A549 (cell line): ENCODE data around the gene USP6NL. TPM values are rescaled to one million over a fixed set of nuclear protein-coding genes. Genes with fewer than 3 reads are reported as not detected.
A peak's percentile ranks its signal among the peaks of the same experiment; 100 is the strongest.
"Not testable (repeated sequence)": the region's sequence is repeated elsewhere in the genome, so short reads cannot be mapped to it uniquely, and the experiment has no call there.

Experiments used
- ATAC-seq, 2 experiments: fragments of 200-7000 bp in 1 of 2; fragments of >200 bp in 1 of 2; cut with Nextera tagmentation in 1 of 2; cut with Tn5 transposase in 1 of 2; 3 replicates each; pipeline versions ENCODE4 v1.8.0 to v1.9.1; 2018 to 2020; ENCODE audit warnings: mild to moderate bottlenecking in 1 of 2, moderate library complexity in 1 of 2
- CTCF ChIA-PET: fragments of 300-600 bp; sonication (Branson Sonifier 250); formaldehyde crosslinking; extraction: SDS; loops from one replicate; lab custom pipeline; 2021; ENCODE audit warnings: antibody characterized with exemption, inconsistent platforms; lab: Yijun Ruan, JAX
- POLR2A ChIA-PET: fragments of 350-600 bp; formaldehyde crosslinking; extraction: SDS; loops from one replicate; lab custom pipeline; 2021; ENCODE audit warnings: antibody characterized with exemption, inconsistent platforms; lab: Yijun Ruan, JAX
- DNase-seq, 2 experiments: peaks; one replicate each; pipeline versions ENCODE4 v3.0.0 to v3.0.0-alpha.2; 2011 to 2016; ENCODE audit warnings: low read depth in 1 of 2, low spot score in 1 of 2
- FAIRE-seq: peaks from 2 replicates; lab custom pipeline; 2011; peaks lifted over from hg19 to GRCh38; lab: Jason Lieb, UNC
- H3K27ac ChIP-seq, 2 experiments: fragments of >200 bp; sonication (Bioruptor Twin); formaldehyde crosslinking; 3 replicates each; pipeline ENCODE4 v1.5.1; 2016 to 2017
- H3K4me1 ChIP-seq: fragments of >200 bp; sonication (Bioruptor Twin); formaldehyde crosslinking; 3 replicates; pipeline ENCODE4 v1.6.1; 2016
- H3K4me2 ChIP-seq: fragments of >200 bp; sonication (Bioruptor Twin); formaldehyde crosslinking; 3 replicates; pipeline ENCODE4 v1.6.1; 2016
- H3K4me3 ChIP-seq: fragments of >200 bp; sonication (Bioruptor Twin); formaldehyde crosslinking; 3 replicates; pipeline ENCODE4 v1.5.1; 2016
- H3K9me3 ChIP-seq: fragments of >200 bp; sonication (Bioruptor Twin); formaldehyde crosslinking; 3 replicates; pipeline ENCODE4 v1.6.1; 2016
- CBX8 ChIP-seq: fragments of 200-600 bp; sonication (generic); IDR thresholded peaks from 2 replicates; pipeline ENCODE4 v1.6.1; 2016
- E2F6 ChIP-seq: IDR thresholded peaks from 2 replicates; pipeline ENCODE4 v1.6.1; 2012; ENCODE audit warnings: low read depth, borderline replicate concordance
- EHF ChIP-seq: fragments of 250-450 bp; sonication (Bioruptor Pico); IDR thresholded peaks from 2 replicates; pipeline ENCODE4 v1.5.0; 2020; ENCODE audit warnings: mild to moderate bottlenecking
- EHMT2 ChIP-seq: fragments of 200-600 bp; sonication (generic); IDR thresholded peaks from 2 replicates; pipeline ENCODE4 v1.6.1; 2016; ENCODE audit warnings: antibody characterized with exemption, low read depth, mild to moderate bottlenecking, moderate library complexity
- FOSL2 ChIP-seq, 2 experiments: fragments of 450-650 bp in 1 of 2; fragments of >200 bp in 1 of 2; sonication (Bioruptor Twin) in 1 of 2; formaldehyde crosslinking; IDR thresholded peaks; 2 replicates each; pipeline versions ENCODE4 v1.5.0 to v1.6.1; 2016 to 2020; ENCODE audit warnings: mild to moderate bottlenecking in 1 of 2, moderate library complexity in 1 of 2
- HEYL ChIP-seq: fragments of 250-450 bp; sonication (Bioruptor Pico); IDR thresholded peaks from 2 replicates; pipeline ENCODE4 v1.8.0; 2021; ENCODE audit warnings: mild to moderate bottlenecking, moderate library complexity
- HOXA7 ChIP-seq: fragments of 250-450 bp; sonication (Bioruptor Pico); IDR thresholded peaks from 2 replicates; pipeline ENCODE4 v1.5.0; 2020; ENCODE audit warnings: mild to moderate bottlenecking, moderate library complexity
- KDM1A ChIP-seq: fragments of 200-600 bp; sonication (generic); IDR thresholded peaks from 2 replicates; pipeline ENCODE4 v1.6.1; 2016; ENCODE audit warnings: low read depth, mild to moderate bottlenecking
- MAZ ChIP-seq: fragments of 150-350 bp; IDR thresholded peaks from 2 replicates; pipeline ENCODE4 v1.6.1; 2014; ENCODE audit warnings: antibody characterized with exemption, low read depth, low read length, borderline replicate concordance
- NPAS2 ChIP-seq: fragments of 250-450 bp; sonication (Bioruptor Pico); IDR thresholded peaks from 2 replicates; pipeline ENCODE4 v1.8.0; 2022; ENCODE audit warnings: mild to moderate bottlenecking, moderate library complexity, borderline replicate concordance
- NR3C1 ChIP-seq: fragments of >200 bp; sonication (Bioruptor Twin); formaldehyde crosslinking; IDR thresholded peaks from 3 replicates; pipeline ENCODE4 v1.6.1; 2017
- POLR2AphosphoS2 ChIP-seq: conservative IDR thresholded peaks from 2 replicates; pipeline ENCODE4 v1.6.1; 2012; ENCODE audit warnings: low read length, improper control_type of control experiment, inconsistent platforms
- RARB ChIP-seq: fragments of 250-450 bp; sonication (Bioruptor Pico); IDR thresholded peaks from 2 replicates; pipeline ENCODE4 v1.8.0; 2021; ENCODE audit warnings: mild to moderate bottlenecking, moderate library complexity
- RFX5 ChIP-seq: fragments of 450-650 bp; IDR thresholded peaks from 2 replicates; pipeline ENCODE4 v1.7.1; 2014; ENCODE audit warnings: antibody characterized with exemption, mild to moderate bottlenecking, moderate library complexity
- RNF2 ChIP-seq: fragments of 200-600 bp; sonication (generic); IDR thresholded peaks from 2 replicates; pipeline ENCODE4 v1.6.1; 2016; ENCODE audit warnings: low read depth, mild to moderate bottlenecking, antibody characterized with exemption, moderate library complexity, borderline replicate concordance
- SREBF2 ChIP-seq: fragments of 450-650 bp; IDR thresholded peaks from 2 replicates; pipeline ENCODE4 v1.6.1; 2014; ENCODE audit warnings: mild to moderate bottlenecking, moderate library complexity
- USF2 ChIP-seq: fragments of 450-650 bp; IDR thresholded peaks from 2 replicates; pipeline ENCODE4 v1.6.1; 2014; ENCODE audit warnings: antibody characterized with exemption
- ZC3H11A ChIP-seq: fragments of 450-650 bp; IDR thresholded peaks from 2 replicates; pipeline ENCODE4 v1.6.1; 2014; ENCODE audit warnings: antibody characterized with exemption, mild to moderate bottlenecking
- ZFP36 ChIP-seq: fragments of 450-650 bp; IDR thresholded peaks from 2 replicates; pipeline ENCODE4 v1.6.1; 2014; ENCODE audit warnings: borderline replicate concordance; ENCODE audit not compliant: partially characterized antibody
- ZNF302 ChIP-seq: fragments of 250-450 bp; sonication (Bioruptor Pico); IDR thresholded peaks from 2 replicates; pipeline ENCODE4 v1.9.0; 2021; ENCODE audit warnings: inconsistent platforms, mild to moderate bottlenecking, moderate library complexity
- WGBS: methylation state at CpG from one replicate; pipeline ENCODE4 v1.1.6; 2017; ENCODE audit errors: missing lambda C conversion rate; 5-methylcytosine and 5-hydroxymethylcytosine counted together
- polyA plus RNA-seq, 4 experiments: library from polyadenylated mRNA; depleted of rRNA in 3 of 4; stranded (reverse); fragments of >200 nt; fragmentation: RNase III in 1 of 4; extraction: RNeasy Plus Mini Kit Qiagen cat#74134 plus additional on column Dnase treatment in 1 of 4; gene quantifications; 2 replicates in 3 of 4; 3 replicates in 1 of 4; pipeline ENCODE4 v1.2.3, GENCODE V29; 2011 to 2017

USP6NL gene
- polyA plus RNA-seq, 2 of the 4 experiments (the other 2 are of a cell fraction) = 10.6 to 18.2 TPM

- CTCF ChIA-PET = interaction anchor here (1.2 kb wide), 1 partner anchor 25 kb away, joined by 3 read pairs; no protein-coding TSS in a partner anchor
- FAIRE-seq (no peak), DNase-seq (no peak)
These were observed 20.6 kb upstream of the USP6NL start for GRCh38 chr10:11631890-11632587.

GRCh38 chr10:11631291-11631690 is 19.8 kb upstream of the USP6NL start:
- no peak for FAIRE-seq
- no peak overlapping the region for H3K4me2 ChIP-seq
- TF ChIP-seq MAZ (no peak), USF2 (no peak), EHMT2 (no peak), CBX8 (no peak), E2F6 (no peak)
- ChIA-PET CTCF (interaction anchor here (0.6 to 1.2 kb wide), 3 partner anchors 10 to 235 kb away, joined by 3 to 4 read pairs (median 3); no protein-coding TSS in a partner anchor), POLR2A (no interaction called here)
- 81% methylated on average over 11 of the region's 11 CpGs for WGBS
- no peaks in the 10 kb centered on the region for H3K4me1 ChIP-seq
- no peak for ATAC-seq
- H3K27ac ChIP-seq = no peak overlapping the region
- no peak for DNase-seq
- no peak overlapping the region for H3K4me3 ChIP-seq
- H3K9me3 ChIP-seq = no peaks in the 10 kb centered on the region

More at GRCh38 chr10:11631890-11632587, 20.6 kb upstream of the USP6NL start:
- WGBS = 61% methylated on average over 8 of the region's 8 CpGs
- no peak for ATAC-seq
- Histone ChIP-seq H3K27ac (no peak overlapping the region), H3K4me1 (no peaks in the 10 kb centered on the region), H3K9me3 (no peaks in the 10 kb centered on the region), H3K4me2 (no peak overlapping the region; the same call in 2 of the 3 replicates), H3K4me3 (no peak overlapping the region)
- TF ChIP-seq EHF (no peak), NPAS2 (CRISPR knock-in tag) (no peak), POLR2AphosphoS2 (no peak), NR3C1 (no peak), RFX5 (no peak), ZC3H11A (no peak)
- POLR2A ChIA-PET = interaction anchor here (0.5 kb wide), 1 partner anchor 164 kb away, joined by 4 read pairs; no protein-coding TSS in a partner anchor

- CTCF ChIA-PET = interaction anchor here (0.7 to 1.9 kb wide), 4 partner anchors 11 to 149 kb away, joined by 3 to 5 read pairs (median 3); no protein-coding TSS in a partner anchor
- Histone ChIP-seq H3K4me2 (no peak overlapping the region), H3K4me1 (no peaks in the 10 kb centered on the region), H3K9me3 (no peaks in the 10 kb centered on the region), H3K4me3 (no peak overlapping the region), H3K27ac (no peak overlapping the region)
- POLR2A ChIA-PET = no interaction called here
- 84% methylated on average over 6 of the region's 6 CpGs for WGBS
- no peak for DNase-seq
- no peak for FAIRE-seq
- no peak for ATAC-seq
- TF ChIP-seq HOXA7 (CRISPR knock-in tag) = no peak
- TF ChIP-seq KDM1A = no peak
- TF ChIP-seq ZNF302 (CRISPR knock-in tag) = no peak
- no peak for TF ChIP-seq CBX8
- TF ChIP-seq HEYL (CRISPR knock-in tag) = no peak
- TF ChIP-seq USF2 = no peak
- no peak for TF ChIP-seq RARB (CRISPR knock-in tag)
- TF ChIP-seq ZFP36 = no peak
- TF ChIP-seq RNF2 = no peak
- TF ChIP-seq SREBF2 = no peak
- TF ChIP-seq FOSL2 (IDR thresholded peaks at IDR 0.05) = no peak
- no peak for TF ChIP-seq FOSL2 (CRISPR knock-in tag; IDR thresholded peaks at IDR 0.05)
These were observed 18.3 kb upstream of the USP6NL start for GRCh38 chr10:11629731-11630130.

GRCh38 chr10:11627941-11628340 is 16.5 kb upstream of the USP6NL start:
- not testable (repeated sequence) for ATAC-seq

More at GRCh38 chr10:11627941-11628340, 16.5 kb upstream of the USP6NL start:
- H3K9me3 ChIP-seq, CTCF ChIA-PET, DNase-seq, H3K4me3 ChIP-seq, H3K4me2 ChIP-seq, H3K27ac ChIP-seq, POLR2A ChIA-PET, H3K4me1 ChIP-seq: not testable (repeated sequence)
- WGBS = 64% methylated on average over 8 of the region's 8 CpGs
- FAIRE-seq = peak; percentile 98
